Fibroblast of upper back skin (primary cell): ENCODE data around the gene ACOX3.
"Not testable (repeated sequence)": the region's sequence is repeated elsewhere in the genome, so short reads cannot be mapped to it uniquely, and the experiment has no call there.

ENCODE experiments used
- DNase-seq: peaks from one replicate; pipeline ENCODE4 v3.0.0-alpha.2; 2013

The ACOX3 gene

GRCh38 chr4:8428288-8429097, 12.0 kb downstream of the ACOX3 start:
- DNase-seq, result peak; percentile 80

DNA sequence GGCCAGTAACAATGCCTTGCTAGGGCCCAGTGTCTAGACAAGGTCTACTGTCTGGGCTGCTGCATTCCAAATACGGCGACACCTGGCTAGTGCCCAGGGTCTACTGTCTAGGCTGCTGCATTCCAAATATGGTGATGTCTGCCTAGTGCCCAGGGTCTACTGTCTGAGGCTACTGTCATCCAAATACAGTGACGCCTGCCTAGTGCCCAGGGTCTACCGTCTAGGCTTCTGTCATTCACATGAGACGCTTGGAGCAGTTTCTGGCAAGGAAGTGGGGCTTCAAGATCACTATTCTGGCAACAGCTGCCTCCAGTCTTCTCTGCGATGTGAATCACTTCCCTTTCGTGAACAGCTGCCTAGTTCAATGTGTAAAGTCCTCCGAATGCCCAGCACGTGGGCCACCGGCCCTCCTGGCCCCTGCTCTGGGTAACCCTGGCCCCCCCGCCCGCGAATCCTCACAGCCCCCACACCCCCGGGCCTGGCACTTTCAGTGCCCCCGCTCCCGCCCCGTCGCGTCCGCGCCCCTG, 12.7 kb downstream of the ACOX3 start:
- peak; percentile 61 for DNase-seq

DNA sequence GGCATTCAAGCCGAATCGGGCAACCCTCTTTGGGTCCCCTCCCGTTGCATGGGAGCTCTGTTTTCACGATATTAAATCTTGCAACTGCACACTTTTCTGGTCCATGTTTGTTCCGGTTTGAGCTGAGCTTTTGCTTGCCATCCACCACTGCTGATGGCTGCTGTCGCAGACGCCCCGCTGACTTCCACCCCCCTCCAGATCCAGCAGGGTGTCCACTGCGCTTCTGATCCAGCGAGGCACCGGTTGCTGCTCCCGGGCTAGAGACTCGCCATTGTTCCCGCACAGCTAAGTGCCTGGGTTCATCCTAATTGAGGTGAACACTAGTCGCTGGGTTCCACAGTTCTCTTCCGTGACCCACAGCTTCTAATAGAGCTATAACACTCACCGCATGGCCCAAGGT, 13.3 kb downstream of the ACOX3 start:
- DNase-seq, result no peak

DNA sequence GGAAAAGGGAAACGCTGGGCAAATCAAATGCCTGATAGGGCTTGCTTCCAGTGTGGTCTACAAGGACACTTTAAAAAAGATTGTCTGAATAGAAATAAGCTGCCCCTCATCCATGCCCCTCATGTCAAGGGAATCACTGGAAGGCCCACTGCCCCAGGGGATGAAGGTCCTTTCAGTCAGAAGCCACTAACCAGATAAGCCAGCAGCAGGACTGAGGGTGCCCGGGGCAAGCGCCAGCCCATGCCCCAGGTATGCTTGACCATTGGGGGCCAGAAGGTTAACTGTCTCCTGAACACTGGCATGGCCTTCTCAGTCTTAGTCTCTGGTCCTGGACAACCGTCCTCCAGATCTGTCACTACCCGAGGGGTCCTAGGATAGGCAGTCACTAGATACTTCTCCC, 17.7 kb downstream of the ACOX3 start:
- no peak for DNase-seq

GRCh38 chr4:8422327-8422726, 18.2 kb downstream of the ACOX3 start:
- DNase-seq, result no peak

GRCh38 chr4:8420151-8420550, 20.4 kb downstream of the ACOX3 start:
- DNase-seq, result not testable (repeated sequence)

GRCh38 chr4:8419222-8420041, 21.1 kb downstream of the ACOX3 start:
- no peak for DNase-seq

- no peak for DNase-seq
These were observed 23.4 kb downstream of the ACOX3 start for GRCh38 chr4:8417071-8417614.

GRCh38 chr4:8414377-8414776, 26.1 kb downstream of the ACOX3 start:
- DNase-seq, result no peak

GRCh38 chr4:8412288-8412687, 28.2 kb downstream of the ACOX3 start:
- DNase-seq, result no peak

GRCh38 chr4:8411351-8412180, 29.0 kb downstream of the ACOX3 start:
- DNase-seq, result no peak

- peak; percentile 63 for DNase-seq
These were observed 29.8 kb downstream of the ACOX3 start for GRCh38 chr4:8410641-8411271.

GRCh38 chr4:8410066-8410625, 30.4 kb downstream of the ACOX3 start:
- DNase-seq, result no peak

- DNase-seq, result peak; percentile 20
These were observed 31.1 kb downstream of the ACOX3 start for GRCh38 chr4:8409264-8410065.

GRCh38 chr4:8407756-8408155, 32.8 kb downstream of the ACOX3 start:
- DNase-seq, result no peak

DNA sequence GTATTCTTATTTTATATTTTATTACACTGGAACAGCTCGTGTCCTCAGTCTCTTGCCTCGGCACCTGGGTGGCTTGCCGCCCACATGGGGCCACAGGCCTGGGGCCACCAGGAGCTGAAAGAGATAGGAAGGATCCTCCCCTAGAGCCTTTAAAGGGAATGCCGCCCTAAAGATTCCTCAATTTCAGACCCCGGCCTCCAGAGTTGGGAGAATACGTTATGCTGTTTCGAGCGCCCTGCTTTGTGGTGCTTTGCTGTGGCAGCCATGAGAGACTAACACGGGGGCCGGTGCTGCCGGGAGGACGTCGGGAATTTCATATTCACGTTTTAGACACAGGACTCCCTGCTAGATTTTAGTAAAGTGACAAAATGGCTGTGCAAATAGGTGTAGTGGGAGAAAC, 33.2 kb downstream of the ACOX3 start:
- DNase-seq, result no peak

GRCh38 chr4:8406887-8407286, 33.6 kb downstream of the ACOX3 start:
- not testable (repeated sequence) for DNase-seq

DNA sequence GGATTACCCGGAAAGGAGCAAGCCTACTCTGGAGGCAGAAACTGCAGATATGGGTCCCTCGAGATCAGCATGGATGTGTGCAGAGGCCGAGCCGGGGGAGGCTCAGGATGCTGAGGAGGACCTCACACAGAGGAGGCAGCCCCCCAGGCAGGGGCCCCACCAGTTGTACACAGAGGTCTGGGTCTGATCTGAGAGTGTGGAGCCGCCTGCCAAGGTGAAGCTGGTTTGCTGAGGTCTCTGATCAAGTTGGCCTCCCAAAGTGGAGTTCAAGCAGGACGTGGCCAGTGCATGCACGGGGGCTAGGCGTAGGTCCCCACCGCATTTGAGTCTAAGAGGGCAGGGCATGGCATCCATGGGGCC, 35.0 kb downstream of the ACOX3 start:
- DNase-seq, result no peak

DNA sequence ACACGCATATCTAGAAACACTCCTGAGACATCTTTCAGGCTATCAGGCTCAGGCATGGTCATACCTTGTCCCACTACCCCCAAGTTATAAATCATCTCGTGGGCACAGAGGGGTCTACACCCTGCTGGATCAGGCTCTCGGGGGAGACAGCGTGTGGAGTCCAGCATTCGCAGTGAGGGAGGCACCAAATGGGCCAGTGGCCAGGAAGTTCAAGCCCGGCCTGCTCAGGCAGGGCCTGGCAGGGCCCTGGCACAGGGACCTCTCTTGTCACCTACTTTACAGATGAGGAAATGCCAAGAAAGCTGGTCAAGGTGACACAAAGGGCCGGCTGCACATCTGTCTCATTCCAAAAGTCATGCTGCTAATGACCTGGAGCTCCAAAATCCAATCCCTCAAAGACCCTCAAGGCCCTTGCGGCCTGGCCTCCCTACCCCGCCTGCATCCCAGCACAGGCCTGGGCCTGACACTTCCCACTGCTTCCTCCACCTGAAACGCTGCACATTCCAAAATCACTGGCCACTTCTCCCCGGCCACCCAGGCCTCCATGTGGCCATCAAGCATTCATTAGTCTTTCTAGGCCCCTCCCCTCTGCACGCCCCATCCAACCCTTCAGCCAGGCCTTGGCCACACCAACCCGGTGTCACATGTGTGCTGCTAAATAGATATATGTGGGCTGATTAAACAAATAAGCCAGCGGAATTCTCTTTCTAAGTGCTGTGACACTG, 35.6 kb downstream of the ACOX3 start:
- no peak for DNase-seq

DNA sequence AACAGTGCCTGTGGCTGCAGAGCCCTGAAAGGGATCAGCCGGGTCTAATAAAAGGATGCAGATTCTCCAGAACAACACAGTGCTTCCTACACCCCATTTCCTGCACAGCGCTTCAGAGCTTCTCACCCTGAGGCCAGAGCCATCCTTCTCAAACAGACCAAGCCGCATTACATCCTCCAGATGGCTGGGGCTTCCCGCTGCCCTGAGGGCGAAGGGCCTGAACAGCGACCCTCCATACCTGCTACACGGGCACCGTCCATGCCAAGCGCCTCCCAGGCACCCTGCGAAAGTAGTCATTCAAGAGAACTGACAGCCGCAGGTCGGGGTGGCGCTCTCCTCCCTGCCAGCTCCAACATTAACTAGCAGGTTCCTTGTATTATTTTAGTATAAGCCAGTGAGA, 36.5 kb downstream of the ACOX3 start:
- DNase-seq, result no peak
